C4-2B (cell line): ENCODE results near the gene RABGAP1.

ENCODE experiments used
- ZFX ChIP-seq: fragments of 450-650 bp; IDR thresholded peaks from 2 replicates; pipeline ENCODE4 v1.6.1; 2017
- TF ChIP-seq, protein P1 (sequence below): fragments of 450-650 bp; conservative IDR thresholded peaks from 2 replicates; pipeline ENCODE4 v1.5.1; 2017; ENCODE audit warnings: mild to moderate bottlenecking

GRCh38 chr9:122923947-122924346, 16.9 kb upstream of the RABGAP1 start:
- TF ChIP-seq, protein P1, sequence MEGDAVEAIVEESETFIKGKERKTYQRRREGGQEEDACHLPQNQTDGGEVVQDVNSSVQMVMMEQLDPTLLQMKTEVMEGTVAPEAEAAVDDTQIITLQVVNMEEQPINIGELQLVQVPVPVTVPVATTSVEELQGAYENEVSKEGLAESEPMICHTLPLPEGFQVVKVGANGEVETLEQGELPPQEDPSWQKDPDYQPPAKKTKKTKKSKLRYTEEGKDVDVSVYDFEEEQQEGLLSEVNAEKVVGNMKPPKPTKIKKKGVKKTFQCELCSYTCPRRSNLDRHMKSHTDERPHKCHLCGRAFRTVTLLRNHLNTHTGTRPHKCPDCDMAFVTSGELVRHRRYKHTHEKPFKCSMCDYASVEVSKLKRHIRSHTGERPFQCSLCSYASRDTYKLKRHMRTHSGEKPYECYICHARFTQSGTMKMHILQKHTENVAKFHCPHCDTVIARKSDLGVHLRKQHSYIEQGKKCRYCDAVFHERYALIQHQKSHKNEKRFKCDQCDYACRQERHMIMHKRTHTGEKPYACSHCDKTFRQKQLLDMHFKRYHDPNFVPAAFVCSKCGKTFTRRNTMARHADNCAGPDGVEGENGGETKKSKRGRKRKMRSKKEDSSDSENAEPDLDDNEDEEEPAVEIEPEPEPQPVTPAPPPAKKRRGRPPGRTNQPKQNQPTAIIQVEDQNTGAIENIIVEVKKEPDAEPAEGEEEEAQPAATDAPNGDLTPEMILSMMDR = no peak
- no peak for TF ChIP-seq ZFX
